ENCODE measurements around the gene CNGA2. TPM values are rescaled to one million over a fixed set of nuclear protein-coding genes. Genes with fewer than 3 reads are reported as not detected.

CNGA2 gene
- total RNA-seq, 1 donor from 2014 or later: not detected

DNA sequence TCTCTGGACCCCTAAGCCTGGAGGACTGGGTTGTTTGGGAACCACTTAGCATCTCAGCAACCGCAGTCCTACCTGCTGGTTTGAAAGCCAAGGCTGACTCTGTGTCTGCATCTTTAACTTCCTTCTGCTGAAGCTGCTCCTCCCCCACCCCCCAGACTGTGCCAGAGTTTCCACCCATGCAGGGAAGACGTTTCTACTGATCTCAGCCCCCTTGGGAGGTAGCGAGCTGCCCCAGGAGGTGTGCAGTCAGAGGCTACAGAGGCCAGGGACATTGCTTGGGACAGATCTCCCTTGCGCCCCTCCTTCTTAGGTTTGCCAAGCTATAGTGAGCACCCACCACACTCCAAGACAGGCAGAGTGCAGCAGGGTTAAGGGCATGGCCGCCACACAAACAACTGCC lies 23.4 kb upstream of the CNGA2 start:
- Histone ChIP-seq H3K9me3 (no peaks in the 10 kb centered on the region), H3K4me3 (no peak overlapping the region), H3K36me3 (no peaks in the 10 kb centered on the region), H3K4me1 (no peaks in the 10 kb centered on the region), H3K27ac (no peak overlapping the region), H3K27me3 (no peaks in the 10 kb centered on the region)
- no peak for DNase-seq (ENCODE audit: extremely low spot score in 2 of 2)
- TF ChIP-seq, protein P1, sequence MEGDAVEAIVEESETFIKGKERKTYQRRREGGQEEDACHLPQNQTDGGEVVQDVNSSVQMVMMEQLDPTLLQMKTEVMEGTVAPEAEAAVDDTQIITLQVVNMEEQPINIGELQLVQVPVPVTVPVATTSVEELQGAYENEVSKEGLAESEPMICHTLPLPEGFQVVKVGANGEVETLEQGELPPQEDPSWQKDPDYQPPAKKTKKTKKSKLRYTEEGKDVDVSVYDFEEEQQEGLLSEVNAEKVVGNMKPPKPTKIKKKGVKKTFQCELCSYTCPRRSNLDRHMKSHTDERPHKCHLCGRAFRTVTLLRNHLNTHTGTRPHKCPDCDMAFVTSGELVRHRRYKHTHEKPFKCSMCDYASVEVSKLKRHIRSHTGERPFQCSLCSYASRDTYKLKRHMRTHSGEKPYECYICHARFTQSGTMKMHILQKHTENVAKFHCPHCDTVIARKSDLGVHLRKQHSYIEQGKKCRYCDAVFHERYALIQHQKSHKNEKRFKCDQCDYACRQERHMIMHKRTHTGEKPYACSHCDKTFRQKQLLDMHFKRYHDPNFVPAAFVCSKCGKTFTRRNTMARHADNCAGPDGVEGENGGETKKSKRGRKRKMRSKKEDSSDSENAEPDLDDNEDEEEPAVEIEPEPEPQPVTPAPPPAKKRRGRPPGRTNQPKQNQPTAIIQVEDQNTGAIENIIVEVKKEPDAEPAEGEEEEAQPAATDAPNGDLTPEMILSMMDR (IDR thresholded peaks at IDR 0.05): no peak
- intact Hi-C loops (cut with DNase I): no loop called here

DNA sequence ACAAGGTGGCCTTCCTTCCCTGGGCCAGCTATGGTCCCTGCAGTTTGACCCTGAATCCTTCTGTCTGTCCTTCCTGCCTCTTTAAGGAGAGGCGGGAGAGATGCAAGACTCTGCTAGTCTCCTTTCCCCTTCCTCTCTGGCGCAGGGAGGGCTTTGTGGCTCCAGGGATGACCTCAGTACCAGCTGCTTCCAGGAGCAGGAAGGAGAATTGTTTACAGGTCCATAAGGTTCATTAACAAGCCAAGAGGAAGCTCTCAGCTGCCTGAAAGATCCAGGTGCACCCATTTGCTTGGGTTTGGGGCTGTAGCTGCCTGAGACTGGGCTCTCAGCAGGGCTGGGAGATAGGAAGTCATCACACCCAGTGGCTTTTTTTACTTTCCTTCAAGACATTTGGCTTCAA lies 22.8 kb upstream of the CNGA2 start:
- Histone ChIP-seq H3K9me3 (no peaks in the 10 kb centered on the region), H3K27ac (no peak overlapping the region), H3K4me3 (no peak overlapping the region), H3K4me1 (no peaks in the 10 kb centered on the region), H3K36me3 (no peaks in the 10 kb centered on the region), H3K27me3 (no peaks in the 10 kb centered on the region)
- TF ChIP-seq POLR2A (IDR thresholded peaks at IDR 0.05): no peak
- no peak for DNase-seq (ENCODE audit: extremely low spot score in 2 of 2)
- intact Hi-C loops (cut with DNase I): no loop called here

DNA sequence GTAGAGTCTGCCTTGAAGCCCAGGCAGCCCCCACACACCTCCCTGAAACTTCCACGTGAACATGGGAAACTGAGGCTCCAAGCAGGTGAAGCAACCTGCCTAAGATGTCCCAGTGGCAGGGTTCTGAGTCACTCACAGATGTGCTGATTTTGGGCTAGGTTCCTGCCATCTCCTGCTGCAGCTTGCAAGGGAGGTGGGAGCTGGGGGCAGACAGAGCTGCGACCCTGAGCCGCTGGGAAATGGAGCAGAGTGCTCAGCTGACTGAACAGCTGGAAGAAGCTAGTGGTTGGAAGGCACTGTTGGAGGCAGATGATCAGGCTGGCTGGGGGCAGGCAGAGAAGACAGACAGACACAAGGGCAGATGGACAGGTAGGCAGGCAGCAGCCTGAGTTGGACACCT lies 22.3 kb upstream of the CNGA2 start:
- Histone ChIP-seq H3K4me3 (no peak overlapping the region), H3K36me3 (no peaks in the 10 kb centered on the region), H3K27ac (no peak overlapping the region), H3K9me3 (no peaks in the 10 kb centered on the region), H3K4me1 (no peaks in the 10 kb centered on the region), H3K27me3 (no peaks in the 10 kb centered on the region)
- TF ChIP-seq, protein P1 (IDR thresholded peaks at IDR 0.05): no peak
- TF ChIP-seq POLR2AphosphoS5 (IDR thresholded peaks at IDR 0.05; ENCODE audit: insufficient read depth in 1 of 2, low read depth in 1 of 2) (no peak), POLR2A (IDR thresholded peaks at IDR 0.05) (no peak)
- intact Hi-C loops (cut with DNase I): no loop called here
- no peak for DNase-seq (ENCODE audit: extremely low spot score in 2 of 2)

DNA sequence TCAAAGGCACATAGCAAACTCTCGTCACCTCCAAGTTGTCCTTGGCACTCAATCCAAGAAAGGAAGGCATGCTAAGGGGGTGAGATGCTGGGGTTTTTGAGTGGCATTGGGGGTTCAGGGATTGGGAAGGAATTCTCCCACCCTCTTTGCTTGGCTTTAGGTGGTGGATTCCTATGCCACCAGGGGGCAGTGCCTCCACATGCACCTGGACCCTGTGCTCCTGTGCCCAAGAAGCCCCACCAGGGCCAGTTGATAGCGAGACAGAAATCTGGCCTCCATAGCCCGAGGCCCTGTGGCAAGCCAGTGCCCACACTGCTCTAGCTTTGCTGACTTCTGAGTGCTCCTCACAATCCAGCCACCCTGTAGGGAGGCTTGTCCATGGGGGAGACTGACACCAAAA lies 20.7 kb upstream of the CNGA2 start:
- H3K27me3 ChIP-seq: no peaks in the 10 kb centered on the region

DNA sequence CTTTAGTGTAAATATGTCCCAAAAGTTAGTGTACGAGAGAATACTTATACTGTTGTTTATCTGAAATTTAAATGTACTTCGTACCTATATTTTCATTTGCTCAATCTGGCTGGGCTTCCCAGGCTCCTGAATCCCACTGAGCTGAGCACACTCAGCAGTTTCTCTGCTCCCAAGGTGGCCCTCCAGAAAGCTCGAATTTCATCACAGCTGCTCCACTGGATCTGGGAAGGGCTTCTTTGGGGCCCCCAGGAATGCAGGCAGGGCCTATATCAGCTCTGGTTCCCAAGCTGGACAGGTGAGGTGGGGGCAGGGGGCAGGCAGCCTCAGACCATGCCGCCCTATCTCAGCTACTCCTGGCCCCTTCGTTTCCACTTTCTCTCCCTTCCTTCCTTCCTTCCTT lies 20.2 kb upstream of the CNGA2 start:
- no peaks in the 10 kb centered on the region for H3K9me3 ChIP-seq
- intact Hi-C loops (cut with DNase I): no loop called here
- H3K4me3 ChIP-seq: no peak overlapping the region
- H3K36me3 ChIP-seq: no peaks in the 10 kb centered on the region
- no peak for DNase-seq (ENCODE audit: extremely low spot score in 2 of 2)
- H3K4me1 ChIP-seq: no peaks in the 10 kb centered on the region
- H3K27ac ChIP-seq: no peak overlapping the region
- TF ChIP-seq, protein P1 (IDR thresholded peaks at IDR 0.05): no peak
- TF ChIP-seq POLR2AphosphoS5 (IDR thresholded peaks at IDR 0.05; ENCODE audit: insufficient read depth in 1 of 2, low read depth in 1 of 2) (no peak), POLR2A (IDR thresholded peaks at IDR 0.05) (no peak)
- H3K27me3 ChIP-seq: no peaks in the 10 kb centered on the region

More for the DNA sequence above, 20.7 kb upstream of the CNGA2 start:
- intact Hi-C loops (cut with DNase I): no loop called here
- no peak overlapping the region for H3K27ac ChIP-seq
- no peak for DNase-seq (ENCODE audit: extremely low spot score in 2 of 2)
- H3K9me3 ChIP-seq: no peaks in the 10 kb centered on the region
- H3K4me1 ChIP-seq: no peaks in the 10 kb centered on the region
- H3K36me3 ChIP-seq: no peaks in the 10 kb centered on the region
- no peak overlapping the region for H3K4me3 ChIP-seq
- TF ChIP-seq POLR2A (IDR thresholded peaks at IDR 0.05): no peak
- TF ChIP-seq, protein P1 (IDR thresholded peaks at IDR 0.05): no peak
- no peak for TF ChIP-seq POLR2AphosphoS5 (IDR thresholded peaks at IDR 0.05; ENCODE audit: insufficient read depth in 1 of 2, low read depth in 1 of 2)

DNA sequence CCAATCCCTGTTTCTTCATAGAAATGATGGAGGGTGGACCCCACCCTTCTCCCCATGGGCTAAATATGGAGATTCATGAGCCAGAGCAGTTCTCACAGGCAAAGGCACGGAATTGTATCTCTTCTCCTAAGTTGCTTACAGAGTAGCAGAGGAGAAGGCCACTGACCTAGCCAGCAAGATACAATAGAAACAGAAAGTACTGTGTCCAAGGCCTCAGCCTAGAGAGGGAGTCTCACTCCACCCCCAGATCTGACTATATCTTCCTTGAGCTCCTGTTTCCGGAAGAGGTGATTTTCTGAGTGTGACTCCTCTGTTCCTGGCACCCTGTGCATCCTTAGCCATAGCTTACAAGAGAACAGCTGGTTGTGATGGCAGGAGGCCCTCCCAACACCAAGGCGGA lies 18.8 kb upstream of the CNGA2 start, which contains the start of gene FATE1:
Gene FATE1 (plus strand): TSS at position 284 of the 400 bp plus-strand sequence. CDS start 85 bp downstream, at position 369.
- intact Hi-C loops (cut with DNase I): no loop called here
- Histone ChIP-seq H3K27me3 (no peaks in the 10 kb centered on the region), H3K36me3 (no peaks in the 10 kb centered on the region), H3K27ac (no peak within 1 kb of the TSS), H3K4me1 (no peaks in the 10 kb centered on the region), H3K4me3 (no peak within 1 kb of the TSS), H3K9me3 (no peaks in the 10 kb centered on the region)
- DNase-seq (ENCODE audit: extremely low spot score in 2 of 2): no peak
- TF ChIP-seq, protein P1 (IDR thresholded peaks at IDR 0.05): no peak
- TF ChIP-seq POLR2A (IDR thresholded peaks at IDR 0.05) (no peak), POLR2AphosphoS5 (IDR thresholded peaks at IDR 0.05; ENCODE audit: insufficient read depth in 1 of 2, low read depth in 1 of 2) (no peak)

All from vagina (tissue), 2 donors.